ENCODE measurements around the gene IL6.
"Not testable (repeated sequence)": the region's sequence is repeated elsewhere in the genome, so short reads cannot be mapped to it uniquely, and the experiment has no call there.

The IL6 gene

GRCh38 chr7:22697876-22698606, 29.0 kb upstream of the IL6 start:
- Histone ChIP-seq H3K27me3 (ENCODE audit: insufficient read depth, insufficient read length) (no peaks in the 10 kb centered on the region), H3K9ac (ENCODE audit: insufficient read length, low read depth) (no peak overlapping the region), H3K4me1 (ENCODE audit: insufficient read depth, insufficient read length) (peaks cover 3% of the 10 kb centered on the region), H3K36me3 (ENCODE audit: insufficient read depth, insufficient read length, low read length) (no peaks in the 10 kb centered on the region), H3K4me3 (ENCODE audit: insufficient read length, low read depth) (no peak overlapping the region), H3K9me3 (ENCODE audit: insufficient read depth, low read length) (0 out of 2 replicates have a peak, but pooled peaks cover 6% of the 10 kb centered on the region)
- no peak for TF ChIP-seq YY1 (IDR thresholded peaks at IDR 0.05; ENCODE audit: insufficient read depth, insufficient read length)
- no peak for DNase-seq (ENCODE audit: low read depth, low spot score)

GRCh38 chr7:22698767-22699166, 28.2 kb upstream of the IL6 start:
- H3K9me3 ChIP-seq (ENCODE audit: insufficient read depth, low read length) = 0 out of 2 replicates have a peak, but pooled peaks cover 6% of the 10 kb centered on the region
- no peaks in the 10 kb centered on the region for H3K36me3 ChIP-seq (ENCODE audit: insufficient read depth, insufficient read length, low read length)
- no peak overlapping the region for H3K9ac ChIP-seq (ENCODE audit: insufficient read length, low read depth)
- H3K4me3 ChIP-seq (ENCODE audit: insufficient read length, low read depth) = no peak overlapping the region
- peaks cover 3% of the 10 kb centered on the region for H3K4me1 ChIP-seq (ENCODE audit: insufficient read depth, insufficient read length)
- no peaks in the 10 kb centered on the region for H3K27me3 ChIP-seq (ENCODE audit: insufficient read depth, insufficient read length)
- TF ChIP-seq YY1 (IDR thresholded peaks at IDR 0.05; ENCODE audit: insufficient read depth, insufficient read length) = no peak
- no peak for TF ChIP-seq SUZ12 (IDR thresholded peaks at IDR 0.05; ENCODE audit: extremely low read depth, insufficient read depth, insufficient read length)
- no peak for TF ChIP-seq ZNF274 (IDR thresholded peaks at IDR 0.05; ENCODE audit: low read depth, low read length)
- DNase-seq (ENCODE audit: low read depth, low spot score) = no peak

- Histone ChIP-seq H3K27me3 (ENCODE audit: insufficient read depth, insufficient read length) (no peaks in the 10 kb centered on the region), H3K4me1 (ENCODE audit: insufficient read depth, insufficient read length) (peaks cover 3% of the 10 kb centered on the region), H3K9ac (ENCODE audit: insufficient read length, low read depth) (no peak overlapping the region), H3K9me3 (ENCODE audit: insufficient read depth, low read length) (peaks cover 6% of the 10 kb centered on the region; the same call in 1 of the 2 replicates), H3K36me3 (ENCODE audit: insufficient read depth, insufficient read length, low read length) (no peaks in the 10 kb centered on the region), H3K4me3 (ENCODE audit: insufficient read length, low read depth) (no peak overlapping the region)
- TF ChIP-seq ZNF274 (IDR thresholded peaks at IDR 0.05; ENCODE audit: low read depth, low read length) (no peak), YY1 (IDR thresholded peaks at IDR 0.05; ENCODE audit: insufficient read depth, insufficient read length) (no peak), SUZ12 (IDR thresholded peaks at IDR 0.05; ENCODE audit: extremely low read depth, insufficient read depth, insufficient read length) (no peak)
- DNase-seq (ENCODE audit: low read depth, low spot score) = no peak
These were observed 26.4 kb upstream of the IL6 start for GRCh38 chr7:22700559-22701002.

GRCh38 chr7:22702516-22702915, 24.5 kb upstream of the IL6 start:
- H3K4me3 ChIP-seq (ENCODE audit: insufficient read length, low read depth) = no peak overlapping the region
- peaks cover 11% of the 10 kb centered on the region; the same call in 1 of the 2 replicates for H3K9me3 ChIP-seq (ENCODE audit: insufficient read depth, low read length)
- no peak for DNase-seq (ENCODE audit: low read depth, low spot score)
- peaks cover 3% of the 10 kb centered on the region for H3K4me1 ChIP-seq (ENCODE audit: insufficient read depth, insufficient read length)
- peaks cover 7% of the 10 kb centered on the region for H3K36me3 ChIP-seq (ENCODE audit: insufficient read depth, insufficient read length, low read length)
- TF ChIP-seq SUZ12 (IDR thresholded peaks at IDR 0.05; ENCODE audit: extremely low read depth, insufficient read depth, insufficient read length) = no peak
- no peak for TF ChIP-seq YY1 (IDR thresholded peaks at IDR 0.05; ENCODE audit: insufficient read depth, insufficient read length)
- TF ChIP-seq ZNF274 (IDR thresholded peaks at IDR 0.05; ENCODE audit: low read depth, low read length) = no peak
- H3K9ac ChIP-seq (ENCODE audit: insufficient read length, low read depth) = no peak overlapping the region
- H3K27me3 ChIP-seq (ENCODE audit: insufficient read depth, insufficient read length) = no peaks in the 10 kb centered on the region

- H3K4me1 ChIP-seq (ENCODE audit: insufficient read depth, insufficient read length); H3K36me3 ChIP-seq (ENCODE audit: insufficient read depth, insufficient read length, low read length); H3K27me3 ChIP-seq (ENCODE audit: insufficient read depth, insufficient read length): not testable (repeated sequence)
- Histone ChIP-seq H3K4me3 (ENCODE audit: insufficient read length, low read depth) (peak overlapping the region; percentile 85), H3K9ac (ENCODE audit: insufficient read length, low read depth) (peak overlapping the region; percentile 94), H3K9me3 (ENCODE audit: insufficient read depth, low read length) (peaks cover 11% of the 10 kb centered on the region; the same call in 1 of the 2 replicates)
- peak; percentile 94 for DNase-seq (ENCODE audit: low read depth, low spot score)
- TF ChIP-seq YY1 (IDR thresholded peaks at IDR 0.05; ENCODE audit: insufficient read depth, insufficient read length) = peak; percentile 12
These were observed 23.7 kb upstream of the IL6 start for GRCh38 chr7:22703107-22703855.

- not testable (repeated sequence) for H3K4me1 ChIP-seq (ENCODE audit: insufficient read depth, insufficient read length); H3K36me3 ChIP-seq (ENCODE audit: insufficient read depth, insufficient read length, low read length); DNase-seq (ENCODE audit: low read depth, low spot score); H3K27me3 ChIP-seq (ENCODE audit: insufficient read depth, insufficient read length)
- Histone ChIP-seq H3K4me3 (ENCODE audit: insufficient read length, low read depth) (peak overlapping the region; percentile 85), H3K9ac (ENCODE audit: insufficient read length, low read depth) (peak overlapping the region; percentile 94), H3K9me3 (ENCODE audit: insufficient read depth, low read length) (peaks cover 11% of the 10 kb centered on the region; the same call in 1 of the 2 replicates)
These were observed 22.9 kb upstream of the IL6 start for GRCh38 chr7:22703978-22704610.

GRCh38 chr7:22704722-22705121, 22.3 kb upstream of the IL6 start:
- not testable (repeated sequence) for H3K4me1 ChIP-seq (ENCODE audit: insufficient read depth, insufficient read length); H3K27me3 ChIP-seq (ENCODE audit: insufficient read depth, insufficient read length); DNase-seq (ENCODE audit: low read depth, low spot score)
- Histone ChIP-seq H3K4me3 (ENCODE audit: insufficient read length, low read depth) (peak overlapping the region; percentile 85), H3K36me3 (ENCODE audit: insufficient read depth, insufficient read length, low read length) (peaks cover 14% of the 10 kb centered on the region), H3K9me3 (ENCODE audit: insufficient read depth, low read length) (peaks cover 11% of the 10 kb centered on the region; the same call in 1 of the 2 replicates), H3K9ac (ENCODE audit: insufficient read length, low read depth) (peak overlapping the region; percentile 94)

- DNase-seq (ENCODE audit: low read depth, low spot score); H3K9ac ChIP-seq (ENCODE audit: insufficient read length, low read depth); H3K27me3 ChIP-seq (ENCODE audit: insufficient read depth, insufficient read length): not testable (repeated sequence)
These were observed 21.1 kb upstream of the IL6 start for GRCh38 chr7:22705874-22706273.

GRCh38 chr7:22707026-22707691, 19.8 kb upstream of the IL6 start:
- H3K36me3 ChIP-seq (ENCODE audit: insufficient read depth, insufficient read length, low read length) = peaks cover 18% of the 10 kb centered on the region
- not testable (repeated sequence) for DNase-seq (ENCODE audit: low read depth, low spot score); H3K9me3 ChIP-seq (ENCODE audit: insufficient read depth, low read length); H3K9ac ChIP-seq (ENCODE audit: insufficient read length, low read depth); H3K27me3 ChIP-seq (ENCODE audit: insufficient read depth, insufficient read length); H3K4me1 ChIP-seq (ENCODE audit: insufficient read depth, insufficient read length); H3K4me3 ChIP-seq (ENCODE audit: insufficient read length, low read depth)

More at GRCh38 chr7:22705874-22706273, 21.1 kb upstream of the IL6 start:
- H3K36me3 ChIP-seq (ENCODE audit: insufficient read depth, insufficient read length, low read length) = peaks cover 17% of the 10 kb centered on the region
- H3K4me1 ChIP-seq (ENCODE audit: insufficient read depth, insufficient read length); H3K4me3 ChIP-seq (ENCODE audit: insufficient read length, low read depth): not testable (repeated sequence)
- peaks cover 11% of the 10 kb centered on the region; the same call in 1 of the 2 replicates for H3K9me3 ChIP-seq (ENCODE audit: insufficient read depth, low read length)

- H3K9me3 ChIP-seq (ENCODE audit: insufficient read depth, low read length); H3K9ac ChIP-seq (ENCODE audit: insufficient read length, low read depth); H3K4me3 ChIP-seq (ENCODE audit: insufficient read length, low read depth); H3K27me3 ChIP-seq (ENCODE audit: insufficient read depth, insufficient read length); H3K4me1 ChIP-seq (ENCODE audit: insufficient read depth, insufficient read length); DNase-seq (ENCODE audit: low read depth, low spot score): not testable (repeated sequence)
- H3K36me3 ChIP-seq (ENCODE audit: insufficient read depth, insufficient read length, low read length) = peaks cover 21% of the 10 kb centered on the region
These were observed 18.8 kb upstream of the IL6 start for GRCh38 chr7:22708214-22708613.
